HepG2 (cell line): ENCODE measurements around the gene ZNF764. TPM values are rescaled to one million over a fixed set of nuclear protein-coding genes. Genes with fewer than 3 reads are reported as not detected.

Experiments
- ATAC-seq: fragments of 200-7000 bp; cut with Tn5 transposase; 3 replicates; pipeline ENCODE4 v1.9.1; 2020; ENCODE audit warnings: mild to moderate bottlenecking, moderate library complexity
- BruUV-seq: library from RNA; stranded (reverse); fragments of 400-500 nt; replicated peaks from 2 replicates; lab custom pipeline; 2021; lab: Mats Ljungman, UMichigan
- CTCF ChIA-PET: fragments of 300-600 bp; formaldehyde crosslinking; extraction: SDS; loops from one replicate; lab custom pipeline; 2021; ENCODE audit warnings: low total read pairs, inconsistent platforms, low intra/inter-chr PET ratio; lab: Yijun Ruan, JAX
- POLR2A ChIA-PET: fragments of 350-600 bp; sonication (Branson Sonifier 250); formaldehyde crosslinking; loops from one replicate; lab custom pipeline; 2020; ENCODE audit warnings: antibody characterized with exemption, inconsistent platforms; lab: Yijun Ruan, JAX
- DNase-seq: peaks from one replicate; pipeline ENCODE4 v3.0.0-alpha.2; 2015; ENCODE audit warnings: low spot score
- FAIRE-seq: peaks from 3 replicates; lab custom pipeline; 2011; peaks lifted over from hg19 to GRCh38; lab: Jason Lieb, UNC
- H2AFZ ChIP-seq: one replicate; pipeline ENCODE4 v1.6.1; 2011; ENCODE audit warnings: low read length, inconsistent platforms
- H3K27ac ChIP-seq: fragments of 300-600 bp; 3 replicates; pipeline ENCODE4 v1.8.0; 2011; ENCODE audit warnings: mixed run types, mild to moderate bottlenecking, mixed read lengths, low read length, inconsistent platforms; ENCODE audit not compliant: insufficient read depth; ENCODE audit errors: extremely low read length
- H3K27me3 ChIP-seq, 2 experiments: fragments of 200-600 bp in 1 of 2; 2 replicates in 1 of 2; 3 replicates in 1 of 2; pipeline versions ENCODE4 v1.6.0 to v1.8.0; 2011; ENCODE audit warnings: low read length in 2 of 2, mild to moderate bottlenecking in 2 of 2, moderate library complexity in 2 of 2, inconsistent platforms in 1 of 2; ENCODE audit not compliant: insufficient read depth in 2 of 2, control insufficient read depth in 1 of 2
- H3K36me3 ChIP-seq, 2 experiments: fragments of 200-600 bp in 1 of 2; replicated peaks in 1 of 2; 2 replicates in 1 of 2; 3 replicates in 1 of 2; pipeline versions ENCODE4 v1.5.1 to v1.8.0; 2011; ENCODE audit warnings: low read length in 2 of 2, inconsistent platforms in 1 of 2; ENCODE audit not compliant: insufficient read depth in 2 of 2, control insufficient read depth in 1 of 2
- H3K4me1 ChIP-seq: 2 replicates; pipeline ENCODE4 v1.5.1; 2012; ENCODE audit warnings: low read length, inconsistent platforms; ENCODE audit not compliant: insufficient read depth
- H3K4me2 ChIP-seq: 2 replicates; pipeline ENCODE4 v1.6.0; 2011; ENCODE audit warnings: low read depth, low read length, inconsistent platforms
- H3K4me3 ChIP-seq, 3 experiments: fragments of 200-600 bp in 1 of 3; sonication (generic), shearing (Covaris generic) in 1 of 3; replicated peaks in 1 of 3; 2 replicates each; pipeline ENCODE4 v1.5.1; 2011 to 2016; ENCODE audit warnings: low read length in 3 of 3, inconsistent platforms in 2 of 3, low read depth in 2 of 3, mild to moderate bottlenecking in 2 of 3, control low read depth in 1 of 3, mixed read lengths in 1 of 3; ENCODE audit not compliant: insufficient read depth in 1 of 3
- H3K79me2 ChIP-seq: one replicate; pipeline ENCODE4 v1.6.1; 2011; ENCODE audit warnings: low read length, inconsistent platforms; ENCODE audit not compliant: insufficient read depth
- H3K9ac ChIP-seq: 2 replicates; pipeline ENCODE4 v1.6.0; 2011; ENCODE audit warnings: mild to moderate bottlenecking, low read depth, low read length, inconsistent platforms; ENCODE audit not compliant: insufficient read depth
- H3K9me3 ChIP-seq: 2 replicates; pipeline ENCODE4 v1.5.1; 2012; ENCODE audit warnings: mild to moderate bottlenecking, low read length
- H4K20me1 ChIP-seq: 2 replicates; pipeline ENCODE4 v1.6.0; 2011; ENCODE audit warnings: inconsistent platforms, mild to moderate bottlenecking, low read length, moderate library complexity; ENCODE audit not compliant: insufficient read depth
- ARNT2 ChIP-seq: sonication (generic); formaldehyde crosslinking; IDR thresholded peaks from 2 replicates; pipeline ENCODE4 v1.8.0; 2022; ENCODE audit warnings: mild to moderate bottlenecking, low read depth, missing genetic modification reagents, moderate library complexity
- BORCS8-MEF2B ChIP-seq: sonication (generic); formaldehyde crosslinking; IDR thresholded peaks from 2 replicates; pipeline ENCODE4 v1.8.0; 2022; ENCODE audit warnings: mild to moderate bottlenecking, missing genetic modification reagents
- CAMTA2 ChIP-seq: sonication (generic); formaldehyde crosslinking; IDR thresholded peaks from 2 replicates; pipeline ENCODE4 v1.4.0; 2020; ENCODE audit warnings: mild to moderate bottlenecking, missing genetic modification reagents, borderline replicate concordance
- DZIP1 ChIP-seq: sonication (generic); formaldehyde crosslinking; IDR thresholded peaks from 2 replicates; pipeline ENCODE4 v1.5.0; 2020; ENCODE audit warnings: mild to moderate bottlenecking, missing genetic modification reagents
- IKZF4 ChIP-seq: sonication (generic); formaldehyde crosslinking; IDR thresholded peaks from 2 replicates; pipeline ENCODE4 v1.5.1; 2020; ENCODE audit warnings: borderline replicate concordance, mild to moderate bottlenecking, low read depth, missing genetic modification reagents; ENCODE audit errors: not compliant biosample characterization
- JDP2 ChIP-seq: sonication (generic); formaldehyde crosslinking; IDR thresholded peaks from 2 replicates; pipeline ENCODE4 v1.8.1; 2022; ENCODE audit warnings: missing genetic modification reagents, borderline replicate concordance
- KLF15 ChIP-seq: sonication (generic); formaldehyde crosslinking; IDR thresholded peaks from 2 replicates; pipeline ENCODE4 v1.8.1; 2023; ENCODE audit warnings: borderline replicate concordance, mild to moderate bottlenecking, inconsistent platforms, missing genetic modification reagents, mixed read lengths
- PATZ1 ChIP-seq: sonication (generic); formaldehyde crosslinking; IDR thresholded peaks from 2 replicates; pipeline ENCODE4 v1.4.0; 2020; ENCODE audit warnings: missing genetic modification reagents
- SRSF1 ChIP-seq: fragments of 200-400 bp; formaldehyde crosslinking; optimal IDR thresholded peaks from 2 replicates; pipeline ENCODE3; 2017; ENCODE audit warnings: mild to moderate bottlenecking, low read depth, low read length, moderate library complexity
- THAP8 ChIP-seq: sonication (generic); formaldehyde crosslinking; IDR thresholded peaks from 2 replicates; pipeline ENCODE4 v1.5.1; 2020; ENCODE audit warnings: missing genetic modification reagents, mild to moderate bottlenecking, borderline replicate concordance
- ZFP36L1 ChIP-seq: sonication (generic); formaldehyde crosslinking; IDR thresholded peaks from 2 replicates; pipeline ENCODE4 v1.8.0; 2022; ENCODE audit warnings: mild to moderate bottlenecking, missing genetic modification reagents, moderate library complexity
- ZIK1 ChIP-seq: sonication (generic); formaldehyde crosslinking; IDR thresholded peaks from 2 replicates; pipeline ENCODE4 v1.5.0; 2020; ENCODE audit warnings: mild to moderate bottlenecking, low read depth, missing genetic modification reagents, borderline replicate concordance
- ZNF30 ChIP-seq: sonication (generic); formaldehyde crosslinking; IDR thresholded peaks from 2 replicates; pipeline ENCODE4 v1.5.0; 2020; ENCODE audit warnings: mild to moderate bottlenecking, missing genetic modification reagents
- ZNF337 ChIP-seq: sonication (generic); formaldehyde crosslinking; IDR thresholded peaks from 2 replicates; pipeline ENCODE4 v1.5.1; 2020; ENCODE audit warnings: missing genetic modification reagents, low read depth, mild to moderate bottlenecking, borderline replicate concordance
- ZNF562 ChIP-seq: sonication (generic); formaldehyde crosslinking; IDR thresholded peaks from 2 replicates; pipeline ENCODE4 v1.8.0; 2022; ENCODE audit warnings: missing genetic modification reagents, borderline replicate concordance
- ZNF572 ChIP-seq: sonication (generic); formaldehyde crosslinking; IDR thresholded peaks from 2 replicates; pipeline ENCODE4 v1.5.1; 2020; ENCODE audit warnings: mild to moderate bottlenecking, missing genetic modification reagents
- ZNF589 ChIP-seq: sonication (generic); formaldehyde crosslinking; conservative IDR thresholded peaks from 2 replicates; pipeline ENCODE4 v1.8.0; 2022; ENCODE audit warnings: mild to moderate bottlenecking, moderate library complexity, missing genetic modification reagents
- ZNF607 ChIP-seq: sonication (generic); formaldehyde crosslinking; IDR thresholded peaks from 2 replicates; pipeline ENCODE4 v1.5.1; 2020; ENCODE audit warnings: missing genetic modification reagents, mild to moderate bottlenecking, borderline replicate concordance
- ZNF670 ChIP-seq: sonication (generic); formaldehyde crosslinking; IDR thresholded peaks from 2 replicates; pipeline ENCODE4 v1.8.0; 2022; ENCODE audit warnings: mild to moderate bottlenecking, missing genetic modification reagents, borderline replicate concordance
- WGBS: methylation state at CpG from one replicate; pipeline ENCODE4 v1.1.6; 2017; ENCODE audit warnings: low lambda C conversion rate; 5-methylcytosine and 5-hydroxymethylcytosine counted together
- in situ Hi-C: cut with HindIII; loops from 2 replicates; pipeline ENCODE4 v1.10.0; 2017; ENCODE audit warnings: low pct_unique_long_range_greater_than_20kb; ENCODE audit not compliant: extremely low pct_ligation_motif_present
- intact Hi-C: fragments of 100-400 bp; cut with micrococcal nuclease; formaldehyde crosslinking; loops from one replicate; pipeline ENCODE4 v1.10.0; 2022; ENCODE audit not compliant: unreplicated experiment
- polyA plus RNA-seq, 8 experiments: library from polyadenylated mRNA; depleted of rRNA in 3 of 8; stranded (reverse) in 7 of 8; unstranded in 1 of 8; fragments of >200 nt; fragmentation: Illumina TruSeq in 4 of 8; extraction: Trizol in 4 of 8; gene quantifications; 2 replicates each; pipeline versions ENCODE4 v1.2.1 to v1.2.3, GENCODE V29; 2011 to 2016; ENCODE audit warnings: low read depth in 4 of 8, missing spikeins in 1 of 8, mixed read lengths in 1 of 8; ENCODE audit not compliant: insufficient read depth in 1 of 8
- total RNA-seq, 5 experiments: library from RNA; depleted of rRNA; stranded (reverse); fragments of >200 nt; fragmentation: Illumina TruSeq; extraction: Trizol; gene quantifications; 2 replicates each; pipeline ENCODE4 v1.2.3, GENCODE V29; 2016; ENCODE audit warnings: low read depth in 1 of 5

Gene ZNF764
- total and polyA plus RNA-seq, 2 of the 13 experiments (the other 11 are each of a cell fraction or from before 2014, with no cell fraction given) = 4.1 to 9.1 TPM

GRCh38 chr16:30557707-30557956 is 542 bp downstream of the ZNF764 start:
- H3K4me1 ChIP-seq = peaks cover 46% of the 10 kb centered on the region
- WGBS = 2% methylated on average over 16 of the region's 17 CpGs
- no TSS peak for BruUV-seq
- in situ Hi-C loops (no loop called here), intact Hi-C loops (loop anchor here (5.0 kb wide), 1 partner anchor 40 kb away; no protein-coding TSS in a partner anchor)
- H3K4me2 ChIP-seq = peak overlapping the region; percentile 93
- no peak for DNase-seq
- no peaks in the 10 kb centered on the region for H4K20me1 ChIP-seq
- no peak overlapping the region for H2AFZ ChIP-seq
- peaks cover 21% of the 10 kb centered on the region for H3K79me2 ChIP-seq
- H3K9ac ChIP-seq = peak overlapping the region; percentile 95
- peak overlapping the region; percentile 73 to 82 (median 82) for H3K4me3 ChIP-seq
- H3K27me3 ChIP-seq = no peaks in the 10 kb centered on the region
- ChIA-PET POLR2A (interaction anchor here (1.0 to 4.0 kb wide), 24 partner anchors 8 to 560 kb away, joined by 3 to 187 read pairs (median 7); partner anchors contain the start of genes DCTPP1, FBRS, KAT8 and PRR14), CTCF (interaction anchor here (1.1 kb wide), 1 partner anchor 23 kb away, joined by 3 read pairs; the partner anchor contains the start of gene ZNF747)
- ATAC-seq = peak; percentile 33
- no peaks in the 10 kb centered on the region for H3K9me3 ChIP-seq
- peaks cover 0 to 25% of the 10 kb centered on the region in 2 experiments; a peak in 4 of 5 replicates for H3K36me3 ChIP-seq
- peak; percentile 18 for FAIRE-seq
- H3K27ac ChIP-seq = peak overlapping the region; percentile 95
- no peak for TF ChIP-seq ZIK1
- 0 out of 2 replicates have a peak, but pooled peaks have one; percentile 11 for TF ChIP-seq ZNF607 (CRISPR knock-in tag)
- TF ChIP-seq ZNF30 (CRISPR knock-in tag) = no peak
- TF ChIP-seq BORCS8-MEF2B (CRISPR knock-in tag) = peak; percentile 36; the same call in 1 of the 2 replicates
- peak; percentile 1 for TF ChIP-seq SRSF1
- TF ChIP-seq THAP8 = no peak; the same call in 1 of the 2 replicates
- TF ChIP-seq CAMTA2 (CRISPR knock-in tag) = peak; percentile 60; the same call in 1 of the 2 replicates
- no peak for TF ChIP-seq DZIP1 (CRISPR knock-in tag)
- no peak for TF ChIP-seq ARNT2
- no peak for TF ChIP-seq ZFP36L1 (CRISPR knock-in tag)
- 0 out of 2 replicates have a peak, but pooled peaks have one; percentile 7 for TF ChIP-seq ZNF589 (CRISPR knock-in tag)
- no peak for TF ChIP-seq JDP2 (CRISPR knock-in tag)
- TF ChIP-seq ZNF337 (CRISPR knock-in tag) = 0 out of 2 replicates have a peak, but pooled peaks have one; percentile 13
- TF ChIP-seq IKZF4 (CRISPR knock-in tag) = no peak
- 0 out of 2 replicates have a peak, but pooled peaks have one; percentile 58 for TF ChIP-seq PATZ1 (CRISPR knock-in tag)
- no peak for TF ChIP-seq KLF15 (CRISPR knock-in tag)
- TF ChIP-seq ZNF670 (CRISPR knock-in tag) = no peak
- peak; percentile 22; the same call in 1 of the 2 replicates for TF ChIP-seq ZNF572
- TF ChIP-seq ZNF562 (CRISPR knock-in tag) = no peak
